Measurements from ENCODE around the gene ASXL2.

Gene ASXL2

DNA sequence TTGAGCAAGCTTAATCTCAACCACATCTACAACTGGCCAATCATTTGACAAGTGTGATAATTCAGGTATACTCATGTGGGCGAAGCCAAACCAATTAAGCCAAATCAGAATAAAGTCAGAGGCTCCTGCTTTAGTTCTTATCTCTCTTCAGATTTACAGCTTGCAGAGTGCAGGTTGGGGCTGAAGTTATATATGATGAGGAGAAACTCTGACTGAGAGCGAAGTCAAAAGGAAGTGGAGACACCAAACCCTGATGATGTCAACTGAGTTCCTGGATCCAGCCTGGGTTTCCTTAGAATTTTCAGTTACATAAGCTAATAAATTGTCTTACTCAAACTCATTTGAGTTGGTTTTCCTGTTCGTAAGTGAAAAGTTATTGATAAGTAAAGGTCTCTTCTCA, 73.9 kb downstream of the ASXL2 start:
- Histone ChIP-seq H3K36me3 (ENCODE audit: control insufficient read depth, insufficient read depth, low read length) (peaks cover 29% of the 10 kb centered on the region), H3K4me1 (ENCODE audit: control insufficient read depth, insufficient read depth, low read length, poor library complexity, severe bottlenecking) (no peaks in the 10 kb centered on the region), H3K9me3 (ENCODE audit: control insufficient read depth, low read length) (no peaks in the 10 kb centered on the region), H3K27ac (ENCODE audit: low read depth, low read length, severe bottlenecking) (no peak overlapping the region), H3K4me3 (ENCODE audit: extremely low read depth, insufficient read depth, low read length, poor library complexity, severe bottlenecking) (no peak overlapping the region)
- WGBS, 2 experiments (ENCODE audit: insufficient coverage in 2 of 2), result 100% methylated on average over 1 of the region's 3 CpGs; no CpG with 5 or more reads in 1 of the 2 experiments

DNA sequence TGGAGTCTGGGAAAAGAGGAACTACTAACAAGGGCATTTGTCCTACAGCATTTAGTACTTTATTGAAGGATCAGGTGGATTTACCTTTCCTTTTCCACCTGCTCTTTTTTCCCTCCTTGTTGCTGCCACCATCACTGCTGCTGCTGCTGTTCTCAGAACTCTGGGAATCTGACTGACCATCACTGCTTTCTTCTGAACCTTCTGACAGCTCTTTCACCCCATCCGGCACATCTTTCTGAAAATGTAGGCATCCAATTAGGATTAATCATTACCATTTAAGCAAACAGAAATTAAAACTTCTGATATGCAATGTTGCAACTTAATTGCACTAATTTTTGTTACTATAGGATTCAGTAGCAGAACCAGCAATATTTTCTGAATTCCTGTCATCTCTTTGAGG, 79.0 kb downstream of the ASXL2 start:
- H3K27ac ChIP-seq (ENCODE audit: low read depth, low read length, severe bottlenecking), result no peak overlapping the region
- H3K36me3 ChIP-seq (ENCODE audit: control insufficient read depth, insufficient read depth, low read length), result peaks cover 44% of the 10 kb centered on the region
- 100% methylated on average over 1 of the region's 1 CpG; no CpG with 5 or more reads in 1 of the 2 experiments for WGBS, 2 experiments (ENCODE audit: insufficient coverage in 2 of 2)
- no peaks in the 10 kb centered on the region for H3K9me3 ChIP-seq (ENCODE audit: control insufficient read depth, low read length)
- no peaks in the 10 kb centered on the region for H3K4me1 ChIP-seq (ENCODE audit: control insufficient read depth, insufficient read depth, low read length, poor library complexity, severe bottlenecking)
- H3K4me3 ChIP-seq (ENCODE audit: extremely low read depth, insufficient read depth, low read length, poor library complexity, severe bottlenecking), result no peak overlapping the region

DNA sequence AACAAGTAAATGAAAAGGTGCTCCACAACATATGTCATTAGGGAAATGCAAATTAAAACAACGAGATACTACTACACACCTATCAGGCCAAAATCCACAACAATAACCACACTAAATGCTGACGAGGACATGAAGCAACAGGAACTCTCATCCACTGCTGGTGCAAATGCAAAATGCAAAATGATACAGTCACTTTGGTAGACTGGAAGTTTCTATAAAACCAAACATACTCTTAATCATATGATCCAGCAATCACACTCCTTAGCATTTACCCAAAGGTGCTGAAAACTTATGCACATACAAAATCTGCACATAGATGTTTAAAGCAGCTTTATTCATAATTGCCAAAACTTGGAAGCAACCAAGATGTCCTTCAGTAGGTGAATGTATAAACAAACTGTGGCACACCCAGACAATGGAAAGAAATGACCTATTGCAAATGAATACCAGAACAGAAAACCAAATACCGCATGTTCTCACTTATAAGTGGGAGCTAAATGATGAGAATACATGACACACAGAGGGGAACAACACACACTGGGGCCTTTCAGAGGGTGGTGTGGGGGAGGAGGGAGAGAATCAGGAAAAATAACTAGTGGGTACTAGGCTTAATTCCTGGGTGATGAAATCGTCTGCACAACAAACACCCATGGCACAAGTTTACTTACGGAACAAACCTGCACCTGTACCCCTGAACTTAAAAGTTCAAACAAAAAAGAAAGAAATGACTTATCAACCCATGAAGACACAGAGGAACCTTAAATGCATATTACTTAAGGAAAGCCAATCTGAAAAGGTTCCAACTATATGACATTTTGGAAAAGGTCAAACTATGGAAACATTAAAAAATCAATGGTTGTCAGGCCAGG, 80.4 kb downstream of the ASXL2 start:
- Histone ChIP-seq H3K9me3 (ENCODE audit: control insufficient read depth, low read length) (no peaks in the 10 kb centered on the region), H3K36me3 (ENCODE audit: control insufficient read depth, insufficient read depth, low read length) (peaks cover 39% of the 10 kb centered on the region), H3K4me3 (ENCODE audit: extremely low read depth, insufficient read depth, low read length, poor library complexity, severe bottlenecking) (no peak overlapping the region), H3K27ac (ENCODE audit: low read depth, low read length, severe bottlenecking) (no peak overlapping the region), H3K4me1 (ENCODE audit: control insufficient read depth, insufficient read depth, low read length, poor library complexity, severe bottlenecking) (no peaks in the 10 kb centered on the region)
- WGBS, 2 experiments (ENCODE audit: insufficient coverage in 2 of 2), result 92 to 100% methylated on average over 2 to 3 of the region's 5 CpGs

DNA sequence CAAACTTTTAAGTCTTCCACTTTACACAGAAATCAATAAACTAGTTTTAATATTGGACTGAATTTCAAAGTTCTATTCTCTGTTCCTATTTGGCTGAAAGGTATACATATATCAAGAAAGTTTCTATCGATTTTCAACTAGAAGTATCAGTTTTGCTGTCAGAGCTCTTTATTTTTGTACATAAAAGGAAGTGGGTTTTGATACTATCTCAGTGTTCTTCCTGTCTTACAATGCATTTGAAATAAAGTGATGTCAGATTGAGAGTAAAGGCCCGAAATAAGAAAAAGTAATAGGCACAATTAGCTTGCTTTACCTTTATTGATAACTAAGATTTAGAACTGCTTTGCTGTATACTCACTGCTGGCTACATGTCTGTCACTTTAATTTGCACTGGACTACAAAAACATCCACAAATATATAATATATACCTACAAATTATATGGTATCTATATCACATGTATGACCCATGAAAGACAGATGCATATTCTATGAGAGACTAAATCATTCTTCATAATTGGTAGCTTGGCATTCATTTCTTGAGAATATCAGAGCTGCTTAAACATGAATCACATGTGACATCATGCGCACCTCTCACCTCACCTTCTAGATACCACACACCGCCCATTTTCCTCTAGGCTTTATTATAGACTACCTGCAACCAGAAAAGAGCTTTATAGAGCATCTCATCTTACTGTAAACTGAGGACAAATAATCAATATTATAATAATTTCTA, 83.6 kb downstream of the ASXL2 start:
- H3K4me3 ChIP-seq (ENCODE audit: extremely low read depth, insufficient read depth, low read length, poor library complexity, severe bottlenecking), result no peak overlapping the region
- H3K4me1 ChIP-seq (ENCODE audit: control insufficient read depth, insufficient read depth, low read length, poor library complexity, severe bottlenecking), result no peaks in the 10 kb centered on the region
- WGBS, 2 experiments (ENCODE audit: insufficient coverage in 2 of 2), result 100% methylated on average over 1 of the region's 4 CpGs; no CpG with 5 or more reads in 1 of the 2 experiments
- H3K9me3 ChIP-seq (ENCODE audit: control insufficient read depth, low read length), result no peaks in the 10 kb centered on the region
- H3K36me3 ChIP-seq (ENCODE audit: control insufficient read depth, insufficient read depth, low read length), result peaks cover 39% of the 10 kb centered on the region
- no peak overlapping the region for H3K27ac ChIP-seq (ENCODE audit: low read depth, low read length, severe bottlenecking)

DNA sequence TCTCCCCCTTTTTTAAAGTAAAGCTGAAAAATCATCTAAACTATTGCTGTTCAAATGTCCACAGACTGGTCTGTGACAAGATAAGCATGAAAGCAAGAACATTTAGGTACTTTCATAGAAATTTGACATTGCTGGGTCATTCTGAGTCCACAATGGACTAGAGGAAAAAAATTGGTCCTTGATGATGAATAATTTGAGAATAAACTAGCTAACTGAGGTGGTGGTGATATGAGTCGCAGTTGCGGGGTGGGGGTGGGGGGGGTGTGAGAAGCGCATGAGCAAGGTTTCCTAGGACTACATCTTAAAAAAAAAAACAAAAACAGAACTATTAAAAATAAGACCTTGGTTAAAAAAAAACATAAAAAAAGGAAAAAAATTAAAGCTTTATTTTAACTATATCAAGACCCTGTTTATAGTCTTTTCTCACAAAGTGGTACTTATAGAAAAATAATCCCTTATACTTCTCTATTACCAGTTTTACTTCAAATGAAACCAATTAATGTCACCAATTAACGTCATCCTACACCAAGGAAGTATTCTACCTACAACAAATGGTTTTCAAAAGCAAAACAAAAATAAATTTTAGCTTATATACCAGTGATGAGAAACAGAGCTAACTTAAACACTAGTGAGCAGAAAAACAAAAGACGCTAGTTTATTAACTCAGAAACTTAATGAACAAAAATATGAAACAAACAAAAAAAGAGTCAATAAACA, 88.1 kb downstream of the ASXL2 start:
- H3K4me1 ChIP-seq (ENCODE audit: control insufficient read depth, insufficient read depth, low read length, poor library complexity, severe bottlenecking), result no peaks in the 10 kb centered on the region
- 100% methylated on average over 1 of the region's 5 CpGs; no CpG with 5 or more reads in 1 of the 2 experiments for WGBS, 2 experiments (ENCODE audit: insufficient coverage in 2 of 2)
- peaks cover 30% of the 10 kb centered on the region for H3K36me3 ChIP-seq (ENCODE audit: control insufficient read depth, insufficient read depth, low read length)
- H3K9me3 ChIP-seq (ENCODE audit: control insufficient read depth, low read length), result no peaks in the 10 kb centered on the region
- H3K4me3 ChIP-seq (ENCODE audit: extremely low read depth, insufficient read depth, low read length, poor library complexity, severe bottlenecking), result no peak overlapping the region
- no peak overlapping the region for H3K27ac ChIP-seq (ENCODE audit: low read depth, low read length, severe bottlenecking)

DNA sequence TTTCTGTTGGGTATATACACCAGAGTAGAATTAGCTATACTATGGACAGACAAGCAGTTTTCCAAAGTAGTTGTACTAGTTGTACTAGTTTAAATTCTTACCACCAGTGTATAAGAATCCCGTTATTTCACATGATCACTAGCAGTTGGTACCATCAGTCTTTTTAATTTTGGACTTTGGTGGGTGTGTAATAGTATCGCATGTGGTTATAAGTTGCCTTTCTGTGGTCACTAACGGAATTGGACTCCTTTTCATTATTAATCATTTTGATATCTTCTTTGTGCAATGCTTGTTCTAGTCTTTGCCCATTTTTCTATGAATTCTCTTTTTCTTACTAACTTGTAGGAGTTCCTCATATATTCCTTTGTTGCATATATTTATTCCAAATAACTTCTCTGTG, 89.8 kb downstream of the ASXL2 start:
- no peak overlapping the region for H3K4me3 ChIP-seq (ENCODE audit: extremely low read depth, insufficient read depth, low read length, poor library complexity, severe bottlenecking)
- no peak overlapping the region for H3K27ac ChIP-seq (ENCODE audit: low read depth, low read length, severe bottlenecking)
- H3K36me3 ChIP-seq (ENCODE audit: control insufficient read depth, insufficient read depth, low read length), result peaks cover 37% of the 10 kb centered on the region
- H3K4me1 ChIP-seq (ENCODE audit: control insufficient read depth, insufficient read depth, low read length, poor library complexity, severe bottlenecking), result no peaks in the 10 kb centered on the region
- WGBS, 2 experiments (ENCODE audit: insufficient coverage in 2 of 2), result no CpG with 5 or more reads among the region's 3 CpGs
- no peaks in the 10 kb centered on the region for H3K9me3 ChIP-seq (ENCODE audit: control insufficient read depth, low read length)

DNA sequence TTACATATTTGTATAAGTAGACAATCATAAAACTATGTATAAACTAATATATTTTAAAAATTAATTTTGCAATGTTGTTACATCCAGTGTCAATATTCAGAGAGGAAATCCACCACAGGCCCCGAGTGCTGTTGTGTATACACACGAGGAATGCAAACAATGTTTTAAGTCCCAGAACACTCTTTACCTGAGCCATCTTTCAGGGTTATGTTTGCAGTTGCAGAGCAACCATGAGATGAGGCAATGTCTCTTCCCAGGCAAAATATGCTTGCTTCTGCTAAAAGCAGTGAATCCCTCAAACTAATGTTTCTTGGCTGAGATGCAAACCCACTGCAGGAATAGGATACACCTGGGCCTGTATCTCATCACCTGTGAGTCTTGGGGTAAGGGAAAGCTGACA, 91.3 kb downstream of the ASXL2 start:
- Histone ChIP-seq H3K4me1 (ENCODE audit: control insufficient read depth, insufficient read depth, low read length, poor library complexity, severe bottlenecking) (no peaks in the 10 kb centered on the region), H3K27ac (ENCODE audit: low read depth, low read length, severe bottlenecking) (no peak overlapping the region), H3K4me3 (ENCODE audit: extremely low read depth, insufficient read depth, low read length, poor library complexity, severe bottlenecking) (no peak overlapping the region), H3K36me3 (ENCODE audit: control insufficient read depth, insufficient read depth, low read length) (peaks cover 36% of the 10 kb centered on the region), H3K9me3 (ENCODE audit: control insufficient read depth, low read length) (no peaks in the 10 kb centered on the region)
- 91 to 95% methylated on average over 2 of the region's 2 CpGs for WGBS, 2 experiments (ENCODE audit: insufficient coverage in 2 of 2)

DNA sequence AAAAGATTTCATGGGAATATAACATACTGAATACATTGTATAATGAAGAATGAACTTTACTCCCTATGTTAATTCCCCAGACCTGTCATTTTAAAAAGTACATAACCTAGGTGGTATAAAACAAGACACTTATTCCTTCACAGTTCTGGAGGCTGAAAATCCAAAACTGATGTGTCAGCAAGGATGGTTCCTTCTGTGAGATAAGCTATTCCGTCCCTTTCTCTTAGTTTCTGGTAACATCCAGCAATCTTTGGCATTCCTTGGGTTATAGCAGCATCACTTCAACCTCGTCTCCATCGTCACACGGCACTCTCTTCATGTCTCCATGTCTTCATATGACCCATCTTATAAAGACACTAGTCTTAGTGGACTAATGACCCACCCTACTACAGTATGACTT, 93.9 kb downstream of the ASXL2 start:
- no peaks in the 10 kb centered on the region for H3K9me3 ChIP-seq (ENCODE audit: control insufficient read depth, low read length)
- 98 to 100% methylated on average over 4 of the region's 4 CpGs for WGBS, 2 experiments (ENCODE audit: insufficient coverage in 2 of 2)
- no peak overlapping the region for H3K4me3 ChIP-seq (ENCODE audit: extremely low read depth, insufficient read depth, low read length, poor library complexity, severe bottlenecking)
- peaks cover 43% of the 10 kb centered on the region for H3K36me3 ChIP-seq (ENCODE audit: control insufficient read depth, insufficient read depth, low read length)
- H3K4me1 ChIP-seq (ENCODE audit: control insufficient read depth, insufficient read depth, low read length, poor library complexity, severe bottlenecking), result no peaks in the 10 kb centered on the region
- no peak overlapping the region for H3K27ac ChIP-seq (ENCODE audit: low read depth, low read length, severe bottlenecking)

DNA sequence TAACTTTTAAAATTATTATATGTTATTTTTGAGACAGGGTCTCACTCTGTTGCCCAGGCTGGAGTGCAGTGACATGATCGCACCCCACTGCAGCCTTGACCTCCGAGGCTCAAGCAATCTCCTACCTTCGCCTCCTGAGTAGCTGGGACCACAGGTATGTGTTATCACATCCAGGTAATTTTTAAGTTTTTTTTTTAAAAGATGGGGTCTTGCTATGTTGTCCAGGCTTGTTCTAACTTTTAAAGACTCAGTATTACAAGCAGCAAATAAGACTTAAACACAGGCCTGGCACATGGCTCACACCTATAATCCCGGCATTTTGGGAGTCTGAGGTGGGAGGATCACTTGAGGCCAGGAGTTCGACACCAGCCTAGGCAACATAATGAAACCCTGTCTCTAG, 101.2 kb downstream of the ASXL2 start:
- 80 to 96% methylated on average over 2 to 4 of the region's 5 CpGs for WGBS, 2 experiments (ENCODE audit: insufficient coverage in 2 of 2)
- no peak overlapping the region for H3K27ac ChIP-seq (ENCODE audit: low read depth, low read length, severe bottlenecking)
- H3K9me3 ChIP-seq (ENCODE audit: control insufficient read depth, low read length), result no peaks in the 10 kb centered on the region
- H3K36me3 ChIP-seq (ENCODE audit: control insufficient read depth, insufficient read depth, low read length), result peaks cover 13% of the 10 kb centered on the region
- H3K4me1 ChIP-seq (ENCODE audit: control insufficient read depth, insufficient read depth, low read length, poor library complexity, severe bottlenecking), result no peaks in the 10 kb centered on the region
- no peak overlapping the region for H3K4me3 ChIP-seq (ENCODE audit: extremely low read depth, insufficient read depth, low read length, poor library complexity, severe bottlenecking)

DNA sequence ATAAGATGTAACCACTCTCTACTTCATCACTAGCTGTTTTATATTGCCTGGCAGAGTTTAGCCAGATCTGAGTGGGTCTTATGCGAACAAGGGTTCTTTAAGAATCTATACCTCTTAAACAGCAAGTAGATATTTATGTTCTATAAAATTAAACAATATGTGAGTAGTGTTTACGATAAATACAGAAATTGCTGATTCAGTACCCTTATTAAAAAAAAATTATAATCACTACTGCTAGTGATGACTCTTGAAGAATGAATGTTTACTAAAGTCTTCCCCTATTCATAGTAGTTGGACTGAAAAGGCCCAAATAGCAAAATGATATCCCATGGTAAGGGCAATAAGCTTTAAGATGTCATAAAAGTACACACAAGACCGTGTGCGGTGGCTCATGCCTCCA, 106.2 kb downstream of the ASXL2 start:
- WGBS, 2 experiments (ENCODE audit: insufficient coverage in 2 of 2), result 100% methylated on average over 2 of the region's 4 CpGs; no CpG with 5 or more reads in 1 of the 2 experiments
- peaks cover 31% of the 10 kb centered on the region for H3K36me3 ChIP-seq (ENCODE audit: control insufficient read depth, insufficient read depth, low read length)
- no peak overlapping the region for H3K4me3 ChIP-seq (ENCODE audit: extremely low read depth, insufficient read depth, low read length, poor library complexity, severe bottlenecking)
- no peaks in the 10 kb centered on the region for H3K4me1 ChIP-seq (ENCODE audit: control insufficient read depth, insufficient read depth, low read length, poor library complexity, severe bottlenecking)
- no peaks in the 10 kb centered on the region for H3K9me3 ChIP-seq (ENCODE audit: control insufficient read depth, low read length)
- H3K27ac ChIP-seq (ENCODE audit: low read depth, low read length, severe bottlenecking), result no peak overlapping the region

All from mesodermal cell (in vitro differentiated cells).